HUES6 (cell line): Measurements from ENCODE around the gene CHST12.
"Not testable (repeated sequence)": the region's sequence is repeated elsewhere in the genome, so short reads cannot be mapped to it uniquely, and the experiment has no call there.

Experiments used
- H3K27ac ChIP-seq: 2 replicates; pipeline ENCODE4 v1.7.0; 2013; ENCODE audit warnings: low read depth, mild to moderate bottlenecking, low read length, inconsistent platforms
- H3K27me3 ChIP-seq: 2 replicates; pipeline ENCODE4 v1.6.1; 2013; ENCODE audit warnings: low read length; ENCODE audit not compliant: control insufficient read depth, insufficient read depth
- H3K36me3 ChIP-seq: 2 replicates; pipeline ENCODE4 v1.6.1; 2013; ENCODE audit warnings: low read length; ENCODE audit not compliant: control insufficient read depth, insufficient read depth
- H3K4me1 ChIP-seq: 2 replicates; pipeline ENCODE4 v1.6.1; 2013; ENCODE audit warnings: low read length; ENCODE audit not compliant: control insufficient read depth, insufficient read depth
- H3K4me3 ChIP-seq: 2 replicates; pipeline ENCODE4 v1.5.1; 2013; ENCODE audit warnings: low read depth, low read length
- H3K9ac ChIP-seq: one replicate; pipeline ENCODE4 v1.6.1; 2013; ENCODE audit warnings: mild to moderate bottlenecking, low read length
- H3K9me3 ChIP-seq: 2 replicates; pipeline ENCODE4 v1.6.1; 2013; ENCODE audit warnings: low read depth, low read length; ENCODE audit not compliant: control insufficient read depth, insufficient read depth

CHST12 gene

DNA sequence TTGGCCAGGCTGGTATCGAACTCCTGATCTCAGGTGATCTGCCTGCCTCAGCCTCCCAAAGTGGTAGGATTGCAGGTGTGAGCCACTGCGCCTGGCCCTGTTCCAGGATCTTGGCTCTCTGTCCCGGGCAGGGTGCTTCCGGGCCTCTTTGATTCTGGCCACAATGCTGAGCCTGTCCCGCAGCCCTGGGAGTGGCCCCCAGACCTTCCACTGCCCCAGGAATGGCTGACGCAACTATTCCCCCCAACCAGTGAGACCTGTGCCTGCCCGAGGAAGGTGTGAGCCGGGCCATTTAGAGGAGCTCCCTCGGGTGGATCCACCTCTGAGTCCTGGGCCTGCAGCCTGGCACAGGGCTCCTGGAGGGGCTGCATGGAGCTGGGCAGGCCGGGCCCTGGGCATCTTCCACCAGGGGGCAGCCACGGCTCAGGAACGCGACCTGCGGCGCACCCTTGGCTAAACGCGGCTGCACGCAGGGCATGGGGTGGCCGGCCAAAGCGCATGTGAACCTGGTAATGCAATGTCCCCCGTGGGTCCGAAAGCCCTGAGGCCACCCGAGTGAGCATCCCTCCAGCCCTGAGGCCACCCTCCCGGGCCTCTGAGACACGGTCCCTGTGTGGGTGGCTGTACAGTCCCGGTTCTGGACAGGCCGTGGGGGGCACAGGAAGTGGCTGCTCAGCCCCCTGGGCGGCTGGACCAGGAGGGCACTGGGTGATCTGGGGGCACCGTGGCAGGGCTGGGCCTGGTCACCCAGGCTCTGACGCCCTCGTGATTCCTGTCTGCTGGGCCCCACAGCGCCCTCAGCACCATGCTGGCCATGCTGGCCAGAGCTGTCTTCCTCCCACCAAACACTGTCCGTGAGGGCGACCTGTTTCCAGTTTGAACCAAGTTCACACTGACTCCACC lies 48.0 kb downstream of the CHST12 start:
- no peak overlapping the region for H3K27ac ChIP-seq

GRCh38 chr7:2452074-2452507 lies 48.7 kb downstream of the CHST12 start:
- Histone ChIP-seq H3K4me1 (peaks cover 7% of the 10 kb centered on the region), H3K36me3 (no peaks in the 10 kb centered on the region), H3K4me3 (no peak overlapping the region), H3K27me3 (no peaks in the 10 kb centered on the region), H3K9me3 (no peaks in the 10 kb centered on the region), H3K27ac (no peak overlapping the region), H3K9ac (no peak overlapping the region)

More for the DNA sequence above, 48.0 kb downstream of the CHST12 start:
- H3K9me3 ChIP-seq: no peaks in the 10 kb centered on the region
- H3K4me1 ChIP-seq: peaks cover 7% of the 10 kb centered on the region
- H3K27me3 ChIP-seq: no peaks in the 10 kb centered on the region
- peak overlapping the region; percentile 8 for H3K9ac ChIP-seq
- H3K4me3 ChIP-seq: no peak overlapping the region
- no peaks in the 10 kb centered on the region for H3K36me3 ChIP-seq

DNA sequence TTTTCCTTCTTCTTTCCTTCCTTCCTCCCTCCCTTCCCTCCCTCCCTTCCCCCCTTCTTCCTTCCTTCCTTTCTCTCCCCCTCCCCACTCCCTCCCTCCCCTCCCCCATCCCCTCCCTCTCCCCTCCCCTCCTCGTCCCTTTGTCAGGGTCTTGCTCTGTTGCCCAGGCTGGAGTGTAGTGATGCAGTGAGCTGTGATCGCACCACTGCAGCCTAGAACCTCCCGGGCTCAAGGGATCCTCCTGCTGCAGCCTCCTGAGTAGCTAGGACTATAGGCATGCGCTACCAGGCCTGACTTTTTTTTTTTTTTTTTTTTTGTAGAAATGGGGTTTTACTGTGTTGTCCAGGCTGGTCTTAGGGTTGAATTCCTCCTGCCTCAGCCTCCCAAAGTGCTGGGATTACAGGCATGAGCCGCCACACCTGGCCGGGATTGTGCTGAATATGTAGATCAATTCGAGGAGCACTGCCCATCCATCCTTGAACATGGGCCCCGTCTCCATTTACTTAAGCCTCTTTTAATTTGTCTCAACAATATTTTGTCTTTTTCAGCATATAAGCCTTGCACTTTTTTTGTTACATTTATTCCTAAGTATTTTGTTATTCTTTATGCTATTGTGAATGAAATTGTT lies 49.3 kb downstream of the CHST12 start:
- Histone ChIP-seq H3K4me1 (peaks cover 7% of the 10 kb centered on the region), H3K27ac (no peak overlapping the region)

GRCh38 chr7:2453849-2454248 lies 50.4 kb downstream of the CHST12 start:
- not testable (repeated sequence) for H3K4me1 ChIP-seq, H3K27ac ChIP-seq, H3K4me3 ChIP-seq, H3K9me3 ChIP-seq, H3K36me3 ChIP-seq, H3K9ac ChIP-seq, H3K27me3 ChIP-seq

More for the DNA sequence above, 49.3 kb downstream of the CHST12 start:
- Histone ChIP-seq H3K9me3 (no peaks in the 10 kb centered on the region), H3K9ac (no peak overlapping the region), H3K4me3 (no peak overlapping the region), H3K36me3 (no peaks in the 10 kb centered on the region), H3K27me3 (no peaks in the 10 kb centered on the region)

GRCh38 chr7:2459674-2460073 lies 56.3 kb downstream of the CHST12 start:
- H3K4me1 ChIP-seq: peaks cover 2% of the 10 kb centered on the region; the same call in 1 of the 2 replicates
- H3K27ac ChIP-seq: no peak overlapping the region
- H3K9me3 ChIP-seq: peaks cover 3% of the 10 kb centered on the region; the same call in 1 of the 2 replicates

DNA sequence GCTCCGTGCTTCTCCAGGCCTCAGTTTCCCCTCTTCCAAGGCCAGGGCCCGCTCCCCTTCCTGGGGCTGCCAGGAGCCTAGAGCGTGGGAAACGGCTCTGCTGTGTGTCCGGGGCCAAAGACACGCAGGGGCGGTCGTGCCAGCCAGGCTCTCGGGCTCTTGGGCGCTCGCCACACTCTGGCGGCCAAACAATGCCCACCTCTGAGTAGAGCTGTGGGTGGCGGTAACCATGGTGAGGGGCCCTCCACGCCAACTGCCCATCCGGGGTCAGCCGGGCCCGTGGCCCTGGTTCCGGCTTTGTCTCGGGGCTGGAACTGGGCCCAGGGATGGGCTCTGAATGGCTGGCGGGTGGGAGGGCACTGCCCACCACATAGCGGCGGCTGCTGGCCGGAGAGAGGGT lies 56.8 kb downstream of the CHST12 start:
- Histone ChIP-seq H3K9me3 (peaks cover 3% of the 10 kb centered on the region; the same call in 1 of the 2 replicates), H3K4me1 (peaks cover 2% of the 10 kb centered on the region; the same call in 1 of the 2 replicates), H3K9ac (no peak overlapping the region), H3K36me3 (no peaks in the 10 kb centered on the region), H3K27ac (no peak overlapping the region), H3K27me3 (no peaks in the 10 kb centered on the region), H3K4me3 (no peak overlapping the region)

More at GRCh38 chr7:2459674-2460073, 56.3 kb downstream of the CHST12 start:
- no peaks in the 10 kb centered on the region for H3K27me3 ChIP-seq
- H3K9ac ChIP-seq: no peak overlapping the region
- H3K4me3 ChIP-seq: no peak overlapping the region
- H3K36me3 ChIP-seq: no peaks in the 10 kb centered on the region

- no peak overlapping the region for H3K4me3 ChIP-seq
- no peak overlapping the region for H3K27ac ChIP-seq
- peaks cover 3% of the 10 kb centered on the region; the same call in 1 of the 2 replicates for H3K9me3 ChIP-seq
- peaks cover 4% of the 10 kb centered on the region for H3K4me1 ChIP-seq
- H3K36me3 ChIP-seq: no peaks in the 10 kb centered on the region
- no peaks in the 10 kb centered on the region for H3K27me3 ChIP-seq
- no peak overlapping the region for H3K9ac ChIP-seq
Measured at GRCh38 chr7:2460641-2461040, 57.2 kb downstream of the CHST12 start.

- Histone ChIP-seq H3K27me3 (no peaks in the 10 kb centered on the region), H3K4me1 (peaks cover 10% of the 10 kb centered on the region), H3K4me3 (no peak overlapping the region), H3K9ac (no peak overlapping the region), H3K9me3 (peaks cover 3% of the 10 kb centered on the region; the same call in 1 of the 2 replicates), H3K36me3 (no peaks in the 10 kb centered on the region), H3K27ac (no peak overlapping the region)
Measured at GRCh38 chr7:2461268-2462026, 58.0 kb downstream of the CHST12 start.

GRCh38 chr7:2462731-2463130 lies 59.3 kb downstream of the CHST12 start:
- Histone ChIP-seq H3K4me1 (peaks cover 10% of the 10 kb centered on the region), H3K9me3 (peaks cover 3% of the 10 kb centered on the region; the same call in 1 of the 2 replicates), H3K36me3 (no peaks in the 10 kb centered on the region), H3K27ac (no peak overlapping the region), H3K4me3 (no peak overlapping the region), H3K9ac (no peak overlapping the region), H3K27me3 (no peaks in the 10 kb centered on the region)

- no peak overlapping the region for H3K4me3 ChIP-seq
- H3K9me3 ChIP-seq: peaks cover 3% of the 10 kb centered on the region; the same call in 1 of the 2 replicates
- H3K4me1 ChIP-seq: peaks cover 16% of the 10 kb centered on the region
- H3K27ac ChIP-seq: no peak overlapping the region
- no peaks in the 10 kb centered on the region for H3K27me3 ChIP-seq
- H3K36me3 ChIP-seq: no peaks in the 10 kb centered on the region
- peak overlapping the region; percentile 1 for H3K9ac ChIP-seq
Measured at GRCh38 chr7:2465928-2466327, 62.5 kb downstream of the CHST12 start.
